Hepatocyte (in vitro differentiated cells): ENCODE measurements around the gene PRX.

Experiments used
- CTCF ChIP-seq: fragments of 200-600 bp; sonication (generic); IDR thresholded peaks from 2 replicates; pipeline ENCODE4 v1.5.1; 2016; ENCODE audit warnings: antibody characterized with exemption, mild to moderate bottlenecking; ENCODE audit not compliant: poor library complexity
- EZH2phosphoT487 ChIP-seq: fragments of 200-600 bp; sonication (generic); IDR thresholded peaks from one replicate; pipeline ENCODE4 v1.6.1; 2018; ENCODE audit warnings: antibody characterized with exemption, mild to moderate bottlenecking, low read depth, moderate library complexity; ENCODE audit not compliant: unreplicated experiment, severe bottlenecking

- no peak for TF ChIP-seq CTCF
- TF ChIP-seq EZH2phosphoT487 = no peak
Measured at GRCh38 chr19:40431698-40432097, 18.5 kb upstream of the PRX start.
